DND-41 (cell line): Measurements from ENCODE around the gene N4BP2.

Experiments used
- ATAC-seq: fragments of 200-7000 bp; cut with Tn5 transposase; 3 replicates; pipeline ENCODE4 v1.9.1; 2021; ENCODE audit warnings: low read depth; ENCODE audit not compliant: insufficient read depth
- DNase-seq: peaks from one replicate; pipeline ENCODE4 v3.0.0-alpha.2; 2020
- H2AFZ ChIP-seq: 2 replicates; pipeline ENCODE4 v1.6.0; 2012; ENCODE audit warnings: low read depth, low read length
- H3K27ac ChIP-seq: 2 replicates; pipeline ENCODE4 v1.5.1; 2012; ENCODE audit warnings: low read length, inconsistent platforms
- H3K27me3 ChIP-seq: fragments of 200-600 bp; sonication (generic); 2 replicates; pipeline ENCODE4 v1.6.0; 2012; ENCODE audit warnings: low read length, mild to moderate bottlenecking, inconsistent platforms; ENCODE audit not compliant: insufficient read depth, poor library complexity
- H3K36me3 ChIP-seq: 2 replicates; pipeline ENCODE4 v1.5.1; 2012; ENCODE audit warnings: low read length, inconsistent platforms; ENCODE audit not compliant: insufficient read depth
- H3K4me1 ChIP-seq: 2 replicates; pipeline ENCODE4 v1.5.1; 2012; ENCODE audit warnings: mild to moderate bottlenecking, low read length; ENCODE audit not compliant: insufficient read depth
- H3K4me2 ChIP-seq: 2 replicates; pipeline ENCODE4 v1.6.0; 2012; ENCODE audit warnings: mild to moderate bottlenecking, moderate library complexity, low read length, inconsistent platforms; ENCODE audit not compliant: insufficient read depth
- H3K4me3 ChIP-seq, 2 experiments: fragments of 200-600 bp in 1 of 2; shearing (Covaris generic) in 1 of 2; 2 replicates each; pipeline ENCODE4 v1.5.1; 2012 to 2016; ENCODE audit warnings: inconsistent platforms in 2 of 2, low read length in 2 of 2, mild to moderate bottlenecking in 2 of 2, low read depth in 1 of 2, moderate library complexity in 1 of 2
- H3K79me2 ChIP-seq: 2 replicates; pipeline ENCODE4 v1.6.0; 2012; ENCODE audit warnings: low read length, inconsistent platforms; ENCODE audit not compliant: insufficient read depth
- H3K9ac ChIP-seq: 2 replicates; pipeline ENCODE4 v1.6.0; 2012; ENCODE audit warnings: low read depth, mild to moderate bottlenecking, inconsistent platforms, low read length, moderate library complexity
- H3K9me3 ChIP-seq: 2 replicates; pipeline ENCODE4 v1.5.1; 2012; ENCODE audit warnings: low read length, moderate library complexity, mild to moderate bottlenecking, inconsistent platforms; ENCODE audit not compliant: insufficient read depth, severe bottlenecking
- H4K20me1 ChIP-seq: 2 replicates; pipeline ENCODE4 v1.6.0; 2012; ENCODE audit warnings: low read length; ENCODE audit not compliant: insufficient read depth
- EZH2 ChIP-seq: IDR thresholded peaks from 3 replicates; pipeline ENCODE4 v1.6.1; 2012; ENCODE audit warnings: borderline replicate concordance, low read depth, mild to moderate bottlenecking, moderate library complexity, low read length, inconsistent platforms; ENCODE audit not compliant: severe bottlenecking
- TF ChIP-seq, protein P1 (sequence below): IDR thresholded peaks from 2 replicates; pipeline ENCODE4 v1.5.1; 2012; ENCODE audit warnings: borderline replicate concordance, low read length, moderate library complexity, mild to moderate bottlenecking; ENCODE audit not compliant: poor library complexity, severe bottlenecking; ENCODE audit errors: extremely low read depth

Gene N4BP2

GRCh38 chr4:40173470-40173875, 116.8 kb downstream of the N4BP2 start:
- Histone ChIP-seq H4K20me1 (no peaks in the 10 kb centered on the region), H3K27me3 (no peaks in the 10 kb centered on the region), H3K79me2 (no peaks in the 10 kb centered on the region), H2AFZ (no peak overlapping the region), H3K36me3 (no peaks in the 10 kb centered on the region), H3K4me2 (no peak overlapping the region), H3K9me3 (no peaks in the 10 kb centered on the region), H3K4me1 (no peaks in the 10 kb centered on the region), H3K4me3 (no peak overlapping the region), H3K9ac (no peak overlapping the region), H3K27ac (no peak overlapping the region)
- TF ChIP-seq EZH2 = no peak
- TF ChIP-seq, protein P1, sequence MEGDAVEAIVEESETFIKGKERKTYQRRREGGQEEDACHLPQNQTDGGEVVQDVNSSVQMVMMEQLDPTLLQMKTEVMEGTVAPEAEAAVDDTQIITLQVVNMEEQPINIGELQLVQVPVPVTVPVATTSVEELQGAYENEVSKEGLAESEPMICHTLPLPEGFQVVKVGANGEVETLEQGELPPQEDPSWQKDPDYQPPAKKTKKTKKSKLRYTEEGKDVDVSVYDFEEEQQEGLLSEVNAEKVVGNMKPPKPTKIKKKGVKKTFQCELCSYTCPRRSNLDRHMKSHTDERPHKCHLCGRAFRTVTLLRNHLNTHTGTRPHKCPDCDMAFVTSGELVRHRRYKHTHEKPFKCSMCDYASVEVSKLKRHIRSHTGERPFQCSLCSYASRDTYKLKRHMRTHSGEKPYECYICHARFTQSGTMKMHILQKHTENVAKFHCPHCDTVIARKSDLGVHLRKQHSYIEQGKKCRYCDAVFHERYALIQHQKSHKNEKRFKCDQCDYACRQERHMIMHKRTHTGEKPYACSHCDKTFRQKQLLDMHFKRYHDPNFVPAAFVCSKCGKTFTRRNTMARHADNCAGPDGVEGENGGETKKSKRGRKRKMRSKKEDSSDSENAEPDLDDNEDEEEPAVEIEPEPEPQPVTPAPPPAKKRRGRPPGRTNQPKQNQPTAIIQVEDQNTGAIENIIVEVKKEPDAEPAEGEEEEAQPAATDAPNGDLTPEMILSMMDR = no peak
- ATAC-seq (peak; percentile 41; the same call in 2 of the 3 replicates), DNase-seq (no peak)

DNA sequence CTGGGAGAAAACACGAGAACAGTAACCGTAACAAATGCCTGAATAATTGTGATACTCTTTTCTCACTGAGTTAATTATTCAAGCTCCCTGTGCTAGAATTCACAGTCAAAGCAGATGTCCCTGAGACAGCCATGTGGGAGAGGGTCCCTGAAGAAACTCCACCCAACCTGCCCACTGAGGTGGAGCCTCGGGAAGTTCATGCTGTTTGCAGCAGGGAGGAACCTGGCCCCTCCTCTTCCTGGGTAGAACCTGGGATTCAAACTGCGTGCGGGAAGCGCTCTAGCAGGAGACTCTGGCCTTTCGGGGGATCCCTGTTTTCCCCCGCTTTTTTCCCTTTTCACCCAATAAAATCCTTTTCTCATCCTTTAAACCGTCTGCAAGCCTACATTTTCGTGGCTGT, 120.0 kb downstream of the N4BP2 start:
- H3K9ac ChIP-seq = no peak overlapping the region
- no peak overlapping the region for H3K4me2 ChIP-seq
- H3K4me1 ChIP-seq = peaks cover 6% of the 10 kb centered on the region; the same call in 1 of the 2 replicates
- no peaks in the 10 kb centered on the region for H4K20me1 ChIP-seq
- H3K79me2 ChIP-seq = no peaks in the 10 kb centered on the region
- no peaks in the 10 kb centered on the region for H3K27me3 ChIP-seq
- no peak overlapping the region for H3K27ac ChIP-seq
- ATAC-seq = no peak
- TF ChIP-seq EZH2 = no peak
- DNase-seq = no peak
- no peak overlapping the region for H2AFZ ChIP-seq
- no peaks in the 10 kb centered on the region for H3K9me3 ChIP-seq
- H3K4me3 ChIP-seq = no peak overlapping the region
- H3K36me3 ChIP-seq = no peaks in the 10 kb centered on the region

DNA sequence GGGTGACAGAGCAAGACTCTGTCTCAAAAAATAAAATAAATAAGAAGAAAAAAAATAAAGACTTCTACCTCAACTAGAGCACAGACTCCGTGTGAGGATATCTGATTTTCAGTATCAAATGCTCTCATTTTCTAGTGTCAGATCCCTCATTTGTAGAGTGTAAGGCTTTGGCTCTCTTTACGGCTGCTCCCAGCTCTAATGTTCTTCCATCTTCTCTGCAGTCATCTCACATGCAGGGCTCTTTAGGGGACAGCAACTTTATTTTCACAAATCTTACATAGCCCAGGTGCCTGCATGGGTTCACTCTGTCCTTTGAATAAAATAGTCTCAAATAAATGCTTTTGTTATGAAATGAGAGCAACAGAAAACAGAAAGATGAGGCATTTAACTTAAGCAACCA, 120.9 kb downstream of the N4BP2 start:
- no peak for TF ChIP-seq EZH2
- TF ChIP-seq, protein P1 = no peak
- Histone ChIP-seq H3K36me3 (no peaks in the 10 kb centered on the region), H3K27me3 (no peaks in the 10 kb centered on the region), H3K79me2 (no peaks in the 10 kb centered on the region), H3K9me3 (no peaks in the 10 kb centered on the region), H3K4me1 (peaks cover 6% of the 10 kb centered on the region; the same call in 1 of the 2 replicates), H3K4me3 (no peak overlapping the region), H2AFZ (no peak overlapping the region), H4K20me1 (no peaks in the 10 kb centered on the region), H3K9ac (no peak overlapping the region), H3K4me2 (no peak overlapping the region), H3K27ac (no peak overlapping the region)
- no peak for ATAC-seq
- no peak for DNase-seq

GRCh38 chr4:40178672-40179071, 122.0 kb downstream of the N4BP2 start:
- Histone ChIP-seq H4K20me1 (no peaks in the 10 kb centered on the region), H3K9ac (no peak overlapping the region), H3K9me3 (no peaks in the 10 kb centered on the region), H3K27ac (no peak overlapping the region), H3K36me3 (no peaks in the 10 kb centered on the region), H2AFZ (no peak overlapping the region), H3K4me3 (no peak overlapping the region), H3K79me2 (no peaks in the 10 kb centered on the region), H3K4me2 (no peak overlapping the region), H3K4me1 (peaks cover 8% of the 10 kb centered on the region), H3K27me3 (no peaks in the 10 kb centered on the region)
- ATAC-seq = no peak
- no peak for TF ChIP-seq EZH2
- TF ChIP-seq, protein P1 = no peak
- DNase-seq = no peak
